LHCN-M2 (cell line): ENCODE results near the gene DOK7. TPM values are rescaled to one million over a fixed set of nuclear protein-coding genes. Genes with fewer than 3 reads are reported as not detected.

Experiments
- DNase-seq: peaks from one replicate; pipeline ENCODE4 v3.0.0-alpha.2; 2012; ENCODE audit warnings: low read depth
- total RNA-seq: library from RNA; depleted of rRNA; stranded (reverse); fragments of >200 nt; gene quantifications from 2 replicates; pipeline ENCODE4 v1.2.3, GENCODE V29; 2014

Gene DOK7
- total RNA-seq, 1 experiment from 2014 or later: 47.9 TPM

DNA sequence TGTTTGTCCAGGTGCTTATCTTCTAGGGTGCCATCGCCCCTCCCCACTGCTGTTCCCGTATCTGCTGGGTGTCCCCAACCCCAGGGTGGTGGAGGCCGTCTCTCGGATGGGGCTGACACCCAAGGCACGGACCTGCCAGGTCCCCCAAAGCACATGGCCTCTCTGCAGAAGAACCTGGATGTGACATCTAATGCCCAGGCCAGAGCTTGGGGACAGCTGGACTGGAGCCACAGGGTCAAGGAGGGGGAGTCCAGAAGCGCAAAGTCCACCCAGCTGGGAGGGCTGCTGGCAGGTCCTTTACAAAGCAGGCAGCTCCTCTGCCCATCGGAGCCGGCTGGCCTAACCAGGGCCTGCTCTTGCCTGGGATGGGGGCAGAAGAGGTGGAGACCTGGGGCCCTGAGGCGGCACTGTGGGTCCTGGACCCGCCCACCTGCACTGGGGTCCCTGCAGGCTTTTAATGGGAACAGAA, 751 bp upstream of the DOK7 start:
- no peak for DNase-seq

DNA sequence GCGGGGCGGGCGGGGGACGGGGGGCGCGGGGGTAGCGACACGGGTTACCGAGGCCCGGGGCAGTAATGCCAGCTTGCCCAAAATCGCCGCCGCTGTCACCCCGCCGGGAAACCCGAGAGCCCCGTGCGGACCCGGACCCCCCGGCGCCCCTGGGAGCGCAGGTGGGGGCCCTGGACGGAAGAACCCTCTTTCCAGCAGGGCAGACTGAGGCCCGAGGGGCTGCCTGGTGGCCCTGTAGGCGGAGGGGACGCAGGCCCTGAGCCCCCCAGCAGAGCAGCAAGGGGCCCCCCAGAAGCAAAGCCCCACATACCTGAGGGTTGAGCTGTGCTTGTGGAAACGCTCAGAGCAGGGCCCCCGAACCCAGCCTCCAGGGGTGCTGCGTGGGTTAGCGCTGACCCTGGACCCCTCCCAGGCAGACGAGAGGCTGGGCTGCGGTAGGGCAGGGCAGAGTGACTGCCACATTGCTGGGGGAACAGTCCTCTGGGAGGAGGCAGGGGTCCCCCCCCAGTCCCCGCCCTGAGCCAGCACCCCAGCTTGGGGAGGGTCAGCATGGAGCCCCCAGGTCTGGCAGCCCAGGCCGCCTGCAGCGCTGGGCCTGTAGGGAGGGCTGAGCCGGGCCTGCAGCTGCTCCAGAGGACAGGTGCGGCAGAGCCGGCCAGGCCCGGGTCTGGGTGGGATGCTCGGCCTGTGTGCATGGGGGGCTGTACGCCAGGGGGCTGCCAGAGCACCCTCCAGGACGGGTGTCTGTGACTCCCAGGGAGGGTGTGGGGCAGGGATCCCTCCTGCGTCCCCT, 646 bp downstream of the DOK7 start:
- no peak for DNase-seq

DNA sequence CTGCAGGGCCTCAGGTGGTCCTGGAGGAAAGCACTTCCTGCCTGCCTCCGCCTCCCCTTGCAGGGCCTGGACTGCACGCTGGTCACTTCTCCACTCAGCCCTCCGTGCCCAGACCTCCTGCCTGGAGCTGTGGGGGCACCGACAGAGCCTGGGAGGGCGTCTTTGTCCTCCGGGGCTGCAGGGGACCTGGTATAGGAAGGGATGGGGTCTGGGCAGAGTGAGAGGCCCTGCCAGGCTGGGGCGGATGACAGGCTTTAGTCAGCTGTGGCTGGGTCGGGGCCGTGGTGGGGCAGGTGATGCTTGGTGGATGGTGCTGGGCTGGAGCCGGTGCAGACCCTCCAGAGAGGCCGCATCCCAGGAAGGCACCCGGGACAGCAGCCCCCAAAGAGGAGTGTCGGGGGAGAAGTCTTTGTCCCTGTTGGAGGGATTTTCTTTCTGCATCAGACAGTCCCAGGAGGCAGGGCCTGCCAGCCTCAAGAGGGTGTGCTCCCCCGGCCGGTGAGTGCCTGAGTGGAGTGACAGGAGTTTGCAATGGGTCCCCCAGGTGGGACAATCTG, 1.3 kb downstream of the DOK7 start:
- no peak for DNase-seq

DNA sequence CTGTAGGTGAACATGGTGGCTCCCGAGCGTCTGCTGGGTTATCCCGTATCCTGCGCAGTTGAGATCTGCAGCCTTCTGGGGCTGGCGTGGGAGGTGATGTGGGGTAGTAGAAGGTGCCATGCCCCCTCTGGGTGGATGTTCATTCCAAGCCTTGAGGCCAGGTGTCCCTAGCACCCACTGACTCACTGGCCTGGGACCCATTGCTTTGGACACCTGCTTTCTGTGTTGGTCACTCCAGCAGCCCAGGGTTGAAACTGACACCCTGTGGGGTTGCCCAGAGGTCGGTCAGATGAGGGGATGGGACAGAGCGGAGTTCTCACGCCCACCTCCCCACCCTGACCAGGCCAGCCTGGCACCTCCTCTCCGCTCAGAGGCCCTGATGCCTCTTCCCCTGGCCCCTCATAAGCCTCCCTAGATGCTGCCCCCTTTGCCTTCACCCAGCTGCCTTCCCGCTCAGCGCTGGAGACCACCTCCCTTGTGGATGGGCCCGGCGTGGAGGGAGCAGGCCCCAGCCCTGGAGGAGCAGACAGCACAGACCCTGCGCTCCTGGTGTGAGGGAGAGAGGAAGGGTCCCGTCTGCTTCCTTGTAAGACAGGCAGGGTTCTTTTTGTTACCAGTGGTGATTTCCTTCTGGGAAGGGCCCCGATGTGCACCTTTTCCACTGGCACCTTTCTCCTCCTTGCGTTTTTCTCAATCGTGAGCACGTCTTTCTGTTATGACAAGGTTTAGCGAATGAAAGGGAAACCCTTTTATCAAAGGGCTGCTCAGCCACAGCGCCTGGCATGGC, 2.0 kb downstream of the DOK7 start:
- DNase-seq: no peak

DNA sequence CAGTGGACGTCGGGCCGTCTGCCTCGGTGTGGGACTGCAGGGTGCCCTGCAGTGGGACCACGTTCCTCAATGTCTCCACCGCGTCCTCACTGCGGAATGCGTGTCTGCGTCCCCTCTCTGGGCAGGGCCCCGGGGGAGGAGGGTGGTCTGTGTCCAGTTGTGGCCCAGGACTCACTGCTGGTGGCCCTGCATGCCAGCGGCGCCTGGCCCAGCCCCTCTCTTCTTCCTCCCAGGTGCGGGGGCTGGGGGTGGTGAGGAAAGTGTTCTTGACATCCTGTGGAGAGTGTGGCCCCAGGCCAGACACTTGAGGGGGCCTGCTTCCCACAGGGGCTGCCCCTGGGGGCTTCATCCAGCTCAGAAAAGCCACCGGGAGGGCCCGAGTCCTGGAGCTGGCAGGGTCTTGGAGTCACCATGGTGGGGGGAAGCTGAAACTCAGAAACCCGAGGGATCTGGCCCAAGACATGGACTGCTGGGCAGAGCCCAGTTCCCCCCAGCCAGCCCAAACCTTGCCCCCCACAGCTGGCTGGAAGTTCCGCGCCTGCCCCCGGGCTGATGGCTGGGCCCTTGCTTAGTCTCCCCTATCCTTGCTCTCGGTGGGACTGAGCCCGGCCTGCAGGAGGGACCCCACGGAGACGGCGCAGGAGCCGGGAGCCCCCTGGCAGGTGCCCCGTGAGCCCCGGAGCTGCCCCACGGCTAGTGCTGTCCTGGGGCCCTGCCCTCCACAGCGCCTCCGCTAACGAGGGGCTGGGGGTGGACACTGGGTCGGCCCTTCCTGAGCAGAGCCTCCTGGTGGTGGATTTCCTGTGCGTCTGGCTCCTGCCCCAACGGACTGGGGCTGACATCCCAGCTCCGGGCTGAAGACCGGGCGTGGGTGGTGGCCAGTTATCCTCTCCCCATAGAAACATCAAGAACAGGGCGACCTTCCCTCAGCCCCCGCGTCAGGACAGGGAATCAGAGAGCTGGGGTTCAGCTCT, 2.9 kb downstream of the DOK7 start:
- no peak for DNase-seq

DNA sequence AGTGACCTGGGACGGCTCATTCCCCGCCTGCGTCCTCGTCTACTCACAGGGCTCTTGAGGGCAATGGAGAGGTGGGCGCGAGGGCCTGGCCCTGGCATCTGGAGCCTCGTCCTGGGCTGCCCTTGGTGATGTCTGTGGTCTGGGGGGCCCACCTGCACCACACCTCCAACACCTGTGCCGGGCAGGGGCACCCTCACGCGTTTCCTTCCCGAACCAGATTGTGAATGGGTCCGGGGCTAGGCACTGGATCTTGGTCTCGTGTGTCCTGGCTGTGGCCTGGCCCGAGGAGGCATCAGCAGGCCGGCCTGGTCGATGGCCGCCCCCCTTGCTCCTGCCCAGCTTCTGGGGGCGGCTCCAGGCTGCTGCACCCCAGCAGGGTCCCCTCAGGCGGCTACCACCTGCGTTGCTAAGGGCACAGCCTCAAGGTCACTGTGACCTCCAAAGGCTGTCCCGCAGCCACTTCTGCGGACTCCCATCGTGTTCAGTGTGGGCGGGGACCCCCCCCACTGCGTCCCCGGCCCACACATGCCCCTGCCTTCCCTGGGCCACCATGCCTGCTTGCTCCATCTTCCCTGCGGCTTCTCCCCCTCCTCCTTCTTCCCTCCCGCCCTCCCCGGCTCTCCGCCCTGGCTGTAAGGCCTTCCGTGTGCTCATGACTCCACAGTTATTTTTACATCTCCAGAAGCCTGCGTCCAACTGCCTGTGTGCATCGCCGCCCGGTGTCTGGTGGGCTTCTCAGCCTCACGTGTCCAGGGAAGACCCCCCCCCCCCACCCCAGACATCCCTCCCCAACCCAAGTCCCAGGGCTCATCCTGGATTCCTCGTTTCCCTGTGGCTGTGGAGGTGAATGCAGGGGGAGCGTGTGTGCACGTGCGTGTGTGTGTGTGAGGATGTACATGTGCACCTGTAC, 3.8 kb downstream of the DOK7 start:
- no peak for DNase-seq

DNA sequence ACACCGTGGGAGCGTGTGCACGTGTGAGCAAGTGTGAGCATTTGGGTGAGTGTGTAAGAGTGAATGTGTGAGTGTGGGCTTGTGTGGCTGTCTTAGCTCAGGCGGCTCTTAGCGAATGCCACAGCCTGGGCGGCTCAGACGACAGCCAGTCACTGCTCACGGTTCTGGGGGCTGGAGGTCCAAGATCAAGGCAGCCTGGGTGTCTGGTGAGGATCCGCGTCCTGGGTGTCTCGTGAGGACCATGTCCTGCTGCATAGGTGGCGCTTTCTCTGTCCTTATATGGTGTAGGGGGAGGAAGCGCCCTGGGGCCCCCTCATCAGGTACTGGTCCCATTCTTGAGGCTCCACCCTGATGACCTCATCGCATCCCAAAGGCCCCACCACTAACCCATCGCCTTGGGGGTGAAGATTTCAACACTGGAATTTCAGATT, 4.5 kb downstream of the DOK7 start:
- no peak for DNase-seq

DNA sequence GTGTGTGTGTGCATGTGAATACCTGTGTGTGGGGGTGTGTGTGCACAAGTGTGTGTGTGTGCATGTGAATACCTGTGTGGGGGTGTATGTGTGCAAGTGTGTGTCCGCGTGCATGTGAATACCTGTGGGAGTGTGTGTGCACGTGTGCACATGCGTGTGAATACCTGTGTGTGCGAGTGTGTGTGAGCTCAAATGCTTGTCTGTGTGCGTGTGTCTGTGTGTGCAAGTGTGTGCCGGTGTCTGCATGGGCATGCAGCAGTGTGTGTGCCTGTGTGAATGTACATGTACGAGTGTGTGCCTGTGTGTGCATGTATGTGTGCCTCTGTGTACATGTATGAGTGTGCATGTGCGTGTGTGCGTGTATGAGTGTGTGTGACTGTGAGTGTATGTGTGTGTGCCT, 5.0 kb downstream of the DOK7 start:
- DNase-seq: no peak

DNA sequence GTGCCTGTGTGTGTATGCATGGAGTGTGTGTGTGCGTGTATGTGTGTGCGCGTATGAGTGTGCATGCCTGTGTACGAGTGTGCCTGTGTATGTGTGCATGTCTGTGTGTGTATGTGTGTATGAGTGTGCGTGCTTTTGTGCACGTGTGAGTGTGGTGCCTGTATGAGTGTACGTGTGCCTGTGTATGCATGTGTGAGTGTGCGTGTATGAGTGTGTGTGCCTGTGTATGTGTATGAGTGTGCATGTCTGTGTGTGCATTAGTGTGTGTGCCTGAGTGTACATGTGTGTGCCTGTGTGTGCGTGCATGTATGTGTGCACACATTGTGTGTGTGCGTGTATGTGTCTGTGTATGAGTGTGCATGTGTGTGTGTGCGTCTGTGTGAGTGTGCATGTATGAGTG, 5.7 kb downstream of the DOK7 start:
- no peak for DNase-seq

DNA sequence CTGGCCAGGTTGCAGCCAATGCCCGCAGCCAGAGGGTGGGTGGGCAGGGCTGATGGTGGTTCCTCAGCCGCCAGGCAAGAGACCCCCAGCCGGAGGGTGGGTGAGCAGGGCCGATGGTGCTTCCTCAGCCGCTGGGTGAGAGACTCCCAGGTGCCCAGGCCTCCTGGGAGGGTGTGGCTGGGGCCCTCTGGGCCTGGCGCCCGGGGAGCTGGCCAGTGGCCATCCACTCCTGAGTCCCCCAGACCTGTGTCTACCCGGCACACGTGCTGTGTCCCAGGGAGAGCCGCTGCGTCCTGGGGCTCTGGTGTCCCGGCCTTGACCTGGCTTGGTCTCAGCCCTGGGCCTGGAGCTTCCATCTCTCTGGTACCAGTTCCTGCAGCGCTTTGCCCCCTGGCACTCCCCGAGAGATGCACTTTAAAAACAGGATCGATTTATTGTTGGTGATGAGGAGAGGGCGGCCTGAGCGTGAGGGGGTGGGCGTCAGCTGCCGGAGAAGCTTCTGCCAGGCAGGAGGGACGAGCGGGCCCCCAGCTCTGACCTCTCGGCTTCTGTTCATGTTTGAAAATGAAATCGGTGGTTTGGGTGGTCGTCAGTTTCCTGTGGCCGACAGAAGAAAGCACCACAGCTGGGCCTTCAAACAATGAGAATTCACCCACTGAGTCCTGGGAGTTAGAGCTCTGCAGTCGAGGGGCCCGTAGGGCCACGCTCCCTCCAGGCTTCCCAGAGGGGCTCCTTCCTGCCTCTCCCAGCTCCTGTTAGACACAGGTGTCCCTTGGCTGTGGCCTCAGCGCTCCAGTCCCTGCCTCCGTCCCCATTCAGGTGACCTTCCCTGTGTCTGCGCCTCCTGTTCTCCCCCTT, 6.5 kb downstream of the DOK7 start:
- no peak for DNase-seq

DNA sequence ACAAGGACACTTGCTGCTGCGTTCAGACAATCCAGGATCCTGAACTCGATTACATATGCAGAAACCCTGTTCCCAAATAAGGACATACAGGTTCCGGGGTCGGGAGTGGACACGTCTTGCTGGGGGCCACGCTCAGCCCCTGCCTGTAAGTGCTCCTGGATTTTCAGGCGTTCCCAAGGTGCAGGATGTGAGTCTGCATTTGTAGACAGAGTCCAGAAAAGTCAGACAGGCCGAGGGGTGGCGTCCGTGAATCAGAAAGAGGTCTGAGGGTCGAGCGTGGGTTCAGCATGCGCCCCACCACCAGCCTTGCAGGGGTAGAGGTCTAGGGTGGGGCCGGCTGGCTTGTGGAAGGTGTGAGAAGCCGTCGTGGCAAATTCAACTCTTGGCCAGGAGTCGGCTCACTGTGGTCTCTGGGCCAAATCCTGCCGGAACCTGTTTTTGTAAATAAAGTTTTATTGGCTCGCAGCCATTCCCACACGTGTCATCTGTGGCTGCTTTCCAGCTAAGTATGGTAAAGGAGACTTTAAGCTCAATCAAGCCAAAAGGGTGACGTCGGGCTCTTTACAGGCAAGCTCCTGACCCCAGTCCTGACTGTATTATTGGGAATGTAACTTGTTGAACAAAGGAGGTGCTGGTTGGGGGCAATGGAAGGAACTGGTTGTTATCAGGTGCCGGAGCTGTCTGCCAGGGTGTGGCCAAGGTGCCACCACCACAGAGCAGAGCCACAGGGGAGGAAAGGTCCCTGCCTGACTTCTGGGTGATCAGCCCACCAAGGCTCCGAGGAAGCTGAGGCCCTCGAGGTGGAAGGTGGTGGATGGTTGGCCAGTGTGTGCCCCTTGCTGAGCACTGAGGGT, 7.4 kb downstream of the DOK7 start:
- DNase-seq: no peak

DNA sequence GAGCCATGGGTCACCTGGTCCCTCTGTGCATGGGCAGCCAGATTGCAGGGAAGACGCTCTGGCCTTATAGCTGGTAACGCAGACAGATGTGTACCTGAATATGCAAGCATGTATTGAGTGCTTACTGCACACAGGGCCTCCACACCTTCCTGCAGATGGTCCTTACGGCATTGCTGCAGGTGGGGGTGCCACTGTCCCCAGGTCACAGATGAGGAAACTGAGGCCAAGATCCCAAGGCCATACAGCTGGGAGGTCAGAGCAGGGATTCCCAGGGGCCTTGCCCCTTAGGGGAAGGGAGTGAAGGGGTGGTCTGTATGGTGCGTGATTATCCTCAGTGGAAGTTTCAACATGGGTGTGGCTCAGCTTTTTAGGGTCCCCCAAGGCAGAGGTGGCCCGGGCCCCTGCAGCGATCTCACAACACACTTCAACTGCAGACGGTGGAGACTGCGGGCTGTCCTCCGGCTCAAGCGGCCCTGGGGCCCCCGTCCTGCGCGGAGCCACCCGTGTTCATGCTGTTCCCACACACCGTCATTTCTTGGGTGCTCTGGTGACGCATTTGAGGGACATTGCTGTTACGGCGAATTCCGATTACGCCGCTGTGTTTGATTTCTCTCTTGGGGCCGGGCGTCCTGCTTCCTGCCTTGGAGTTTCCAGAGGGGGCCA, 8.1 kb downstream of the DOK7 start:
- DNase-seq: no peak

DNA sequence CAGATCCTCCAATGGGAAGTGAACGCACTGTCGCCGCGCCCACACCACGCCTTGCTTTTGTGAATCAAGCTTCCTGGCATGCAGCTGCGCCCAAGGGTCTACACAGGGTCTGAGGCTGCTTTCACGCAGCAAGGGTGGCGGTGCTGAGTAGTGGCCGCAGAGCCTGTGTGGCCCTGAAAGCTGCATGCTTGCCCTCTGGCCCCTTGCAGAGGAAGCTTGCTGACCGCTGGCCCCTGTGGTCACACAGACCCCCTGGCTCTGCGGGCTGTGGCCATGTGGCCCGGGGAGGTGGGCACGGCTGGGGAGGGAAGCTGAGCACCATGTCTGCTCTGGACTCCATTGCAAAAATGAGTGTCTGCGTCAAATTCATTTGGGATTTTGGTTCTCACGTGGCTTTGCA, 8.8 kb downstream of the DOK7 start:
- DNase-seq: no peak

DNA sequence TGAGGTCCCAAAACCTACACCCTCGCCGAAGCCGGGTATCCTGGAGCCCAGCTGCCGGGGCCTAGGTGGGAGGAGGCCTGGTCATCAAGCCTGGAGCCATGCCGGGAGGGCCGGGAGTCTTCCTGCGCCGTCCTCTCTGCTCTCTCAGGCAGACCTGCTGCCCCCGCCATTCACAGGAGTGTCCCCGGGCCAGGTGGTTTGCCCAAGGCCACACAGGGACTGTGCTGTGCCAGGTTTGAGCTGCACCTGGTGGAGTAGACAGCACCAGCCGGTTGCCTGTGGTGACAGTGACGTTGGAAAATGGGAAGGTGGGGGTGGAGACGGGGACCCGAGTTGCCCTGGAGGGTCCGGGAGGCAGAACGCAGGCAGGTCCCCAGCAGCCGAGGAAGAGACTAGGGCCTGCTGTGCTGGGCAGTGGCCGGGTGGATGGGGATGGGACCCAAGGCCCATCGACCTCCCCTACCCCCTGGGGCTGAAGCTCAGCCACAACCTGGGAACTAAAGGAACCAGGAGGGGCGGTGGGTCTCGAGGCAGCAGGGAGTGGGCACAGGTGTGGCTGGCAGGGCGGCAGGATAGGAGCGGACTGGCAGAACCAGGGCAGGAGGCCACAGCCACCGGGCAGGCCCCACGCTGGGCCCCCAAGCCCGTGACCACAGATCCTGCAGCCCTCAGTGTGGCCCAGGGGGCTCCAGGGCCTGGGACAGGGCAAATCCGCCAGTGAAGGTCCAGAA, 9.5 kb downstream of the DOK7 start:
- DNase-seq: no peak

DNA sequence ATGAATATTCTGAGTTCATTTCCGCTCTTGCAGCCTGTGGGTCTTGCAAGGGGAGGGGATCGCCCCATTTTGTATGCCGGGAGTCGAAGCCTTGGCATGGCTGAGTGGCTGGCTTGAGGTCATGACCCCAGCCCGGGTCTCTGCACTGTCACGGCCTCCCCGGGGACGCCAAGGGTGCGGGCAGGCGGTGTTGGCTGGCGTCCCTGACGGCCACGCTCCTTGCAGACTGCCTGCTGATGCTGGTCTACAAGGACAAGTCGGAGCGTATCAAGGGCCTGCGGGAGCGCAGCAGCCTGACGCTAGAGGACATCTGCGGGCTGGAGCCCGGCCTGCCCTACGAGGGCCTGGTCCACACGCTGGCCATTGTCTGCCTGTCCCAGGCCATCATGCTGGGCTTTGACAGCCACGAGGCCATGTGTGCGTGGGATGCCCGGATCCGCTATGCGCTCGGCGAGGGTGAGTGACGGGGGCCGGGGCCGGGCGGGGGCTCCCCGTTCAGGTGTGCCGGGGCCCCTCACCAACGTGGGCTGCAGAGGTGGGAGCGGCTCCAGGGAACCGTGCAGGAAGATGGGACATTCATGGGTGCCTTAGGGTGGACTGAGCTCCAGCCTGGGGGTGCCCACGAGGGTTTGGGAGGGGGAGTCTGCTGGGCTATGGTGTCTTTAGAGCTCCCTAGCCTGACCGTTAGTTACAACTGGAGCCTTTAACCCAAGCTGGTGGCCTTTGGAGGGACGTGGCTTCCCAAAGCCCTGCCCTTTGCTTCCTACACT, 10.3 kb downstream of the DOK7 start:
- DNase-seq: no peak

DNA sequence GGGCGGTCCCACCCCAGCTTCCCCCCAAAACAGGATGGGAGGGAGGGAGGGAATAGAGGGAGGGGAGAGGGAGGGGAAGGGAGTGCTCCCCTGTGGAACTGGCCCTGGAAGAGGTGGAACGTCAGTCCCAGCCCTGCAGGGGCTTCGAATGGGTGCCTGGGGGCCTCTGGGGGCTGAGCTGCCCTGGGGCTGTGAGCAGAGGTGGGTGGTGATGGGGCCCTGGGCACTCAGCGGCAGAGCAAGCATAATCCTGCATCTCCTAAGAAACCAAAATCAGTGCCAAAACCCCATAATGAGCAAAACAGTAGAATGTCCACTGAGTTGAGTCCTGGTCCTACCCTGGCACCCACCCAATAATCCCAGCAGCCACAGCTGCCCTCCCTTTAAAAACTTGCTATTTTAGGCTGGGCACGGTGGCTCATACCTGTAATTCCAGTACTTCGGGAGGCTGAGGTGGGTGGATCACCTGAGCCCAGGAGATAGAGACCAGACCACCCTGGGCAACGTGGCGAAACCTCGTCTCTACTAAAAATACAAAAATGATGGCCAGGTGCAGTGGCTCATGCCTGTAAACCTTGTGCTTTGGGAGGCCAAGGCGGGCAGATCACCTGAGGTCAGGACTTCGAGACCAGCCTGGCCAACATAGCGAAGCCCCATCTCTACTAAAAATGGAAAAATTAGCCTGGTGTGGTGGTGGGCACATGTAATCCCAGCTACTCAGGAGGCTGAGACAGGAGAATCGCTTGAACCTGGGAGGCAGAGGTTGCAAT, 11.1 kb downstream of the DOK7 start:
- DNase-seq: no peak
